WERI-Rb-1 (cell line): Measurements from ENCODE around the gene GLUD1.
"Not testable (repeated sequence)": the region's sequence is repeated elsewhere in the genome, so short reads cannot be mapped to it uniquely, and the experiment has no call there.

Experiments used
- DNase-seq: peaks from one replicate; pipeline ENCODE4 v3.0.0-alpha.2; 2020
- H3K27ac ChIP-seq: fragments of 250-450 bp; sonication (Bioruptor Pico); 2 replicates; pipeline ENCODE4 v1.5.1; 2020; ENCODE audit warnings: mild to moderate bottlenecking, moderate library complexity
- H3K27me3 ChIP-seq: fragments of 250-450 bp; sonication (Bioruptor Pico); 2 replicates; pipeline ENCODE4 v1.5.1; 2021; ENCODE audit warnings: mild to moderate bottlenecking, low read depth, moderate library complexity; ENCODE audit not compliant: insufficient read depth, severe bottlenecking
- H3K36me3 ChIP-seq: fragments of 250-450 bp; sonication (Bioruptor Pico); 2 replicates; pipeline ENCODE4 v1.5.1; 2020; ENCODE audit warnings: mild to moderate bottlenecking, moderate library complexity
- H3K4me3 ChIP-seq: 2 replicates; pipeline ENCODE4 v1.5.1; 2011; ENCODE audit warnings: low read depth, mild to moderate bottlenecking, control low read depth, low read length
- H3K9me3 ChIP-seq: fragments of 250-450 bp; sonication (Bioruptor Pico); 2 replicates; pipeline ENCODE4 v1.5.1; 2021; ENCODE audit warnings: mild to moderate bottlenecking, moderate library complexity; ENCODE audit not compliant: severe bottlenecking
- CTCF ChIP-seq: IDR thresholded peaks from 2 replicates; pipeline ENCODE4 v1.5.1; 2011; ENCODE audit warnings: low read depth, mild to moderate bottlenecking, control low read depth, inconsistent platforms, low read length

The GLUD1 gene

GRCh38 chr10:87009134-87009696 lies 85.4 kb downstream of the GLUD1 start:
- H3K4me3 ChIP-seq, H3K36me3 ChIP-seq, H3K27me3 ChIP-seq, H3K9me3 ChIP-seq, H3K27ac ChIP-seq, DNase-seq: not testable (repeated sequence)

GRCh38 chr10:87008303-87008702 lies 86.3 kb downstream of the GLUD1 start:
- H3K27me3 ChIP-seq, H3K9me3 ChIP-seq, H3K27ac ChIP-seq, H3K4me3 ChIP-seq, H3K36me3 ChIP-seq, DNase-seq: not testable (repeated sequence)

- not testable (repeated sequence) for DNase-seq, H3K27me3 ChIP-seq, H3K27ac ChIP-seq, H3K4me3 ChIP-seq, H3K36me3 ChIP-seq, H3K9me3 ChIP-seq
These were observed 87.0 kb downstream of the GLUD1 start for GRCh38 chr10:87007674-87008073.

GRCh38 chr10:87007124-87007523 lies 87.5 kb downstream of the GLUD1 start:
- not testable (repeated sequence) for H3K27me3 ChIP-seq, DNase-seq, H3K9me3 ChIP-seq, H3K36me3 ChIP-seq, H3K27ac ChIP-seq, H3K4me3 ChIP-seq

- DNase-seq = no peak
- Histone ChIP-seq H3K27ac (no peak overlapping the region), H3K27me3 (no peaks in the 10 kb centered on the region), H3K36me3 (no peaks in the 10 kb centered on the region), H3K9me3 (no peaks in the 10 kb centered on the region), H3K4me3 (no peak overlapping the region)
- TF ChIP-seq CTCF = no peak
These were observed 94.2 kb downstream of the GLUD1 start for GRCh38 chr10:87000491-87000890.
